Tibial nerve (tissue), 3 donors: ENCODE data around the gene DENND2A.

Experiments used
- POLR2A ChIP-seq, 2 donors: fragments of 450-650 bp; IDR thresholded peaks; one replicate each; pipeline ENCODE4 v1.6.1; 2017; ENCODE audit warnings: antibody characterized with exemption in 2 of 2, mild to moderate bottlenecking in 2 of 2, moderate library complexity in 2 of 2
- TF ChIP-seq, protein P1 (sequence below), 5 experiments: fragments of 200-600 bp in 3 of 5; fragments of 450-650 bp in 2 of 5; sonication (generic) in 3 of 5; IDR thresholded peaks; one replicate each; pipeline ENCODE4 v1.5.1; 2016 to 2019; ENCODE audit warnings: antibody characterized with exemption in 5 of 5, mild to moderate bottlenecking in 3 of 5, moderate library complexity in 2 of 5

DNA sequence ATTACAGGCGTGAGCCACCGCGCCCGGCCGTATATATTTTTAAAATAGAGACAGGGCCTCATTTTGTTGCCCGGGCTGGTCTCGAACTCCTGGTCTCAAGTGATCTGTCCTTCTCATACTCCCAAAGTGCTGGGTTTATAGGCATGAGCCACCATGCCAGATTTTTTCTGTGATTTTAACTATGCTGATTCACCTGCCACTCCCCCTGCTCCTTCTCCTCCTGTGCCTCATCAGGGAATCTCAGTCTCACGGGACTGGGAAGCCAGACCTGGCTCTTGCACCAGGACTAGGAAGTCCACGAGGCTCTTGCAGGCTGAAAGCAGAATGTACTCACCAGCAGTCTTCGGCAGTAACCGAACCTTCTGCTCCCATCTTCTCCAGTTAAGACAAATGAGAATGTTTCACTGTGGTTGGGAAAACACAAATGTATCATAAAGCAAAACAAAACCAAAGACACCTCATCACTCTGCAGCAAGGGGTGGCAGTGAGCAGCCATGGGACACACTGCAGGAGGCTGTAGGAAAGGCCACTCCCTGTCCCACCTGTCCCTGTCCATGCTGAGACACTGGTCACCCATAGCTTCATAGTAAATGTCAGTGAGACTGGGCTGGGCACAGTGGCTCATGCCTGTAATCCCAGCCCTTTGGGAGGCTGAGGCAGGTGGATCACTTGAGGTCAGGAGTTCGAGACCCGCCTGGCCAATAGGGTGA is 82.6 kb downstream of the DENND2A start:
- TF ChIP-seq, protein P1, sequence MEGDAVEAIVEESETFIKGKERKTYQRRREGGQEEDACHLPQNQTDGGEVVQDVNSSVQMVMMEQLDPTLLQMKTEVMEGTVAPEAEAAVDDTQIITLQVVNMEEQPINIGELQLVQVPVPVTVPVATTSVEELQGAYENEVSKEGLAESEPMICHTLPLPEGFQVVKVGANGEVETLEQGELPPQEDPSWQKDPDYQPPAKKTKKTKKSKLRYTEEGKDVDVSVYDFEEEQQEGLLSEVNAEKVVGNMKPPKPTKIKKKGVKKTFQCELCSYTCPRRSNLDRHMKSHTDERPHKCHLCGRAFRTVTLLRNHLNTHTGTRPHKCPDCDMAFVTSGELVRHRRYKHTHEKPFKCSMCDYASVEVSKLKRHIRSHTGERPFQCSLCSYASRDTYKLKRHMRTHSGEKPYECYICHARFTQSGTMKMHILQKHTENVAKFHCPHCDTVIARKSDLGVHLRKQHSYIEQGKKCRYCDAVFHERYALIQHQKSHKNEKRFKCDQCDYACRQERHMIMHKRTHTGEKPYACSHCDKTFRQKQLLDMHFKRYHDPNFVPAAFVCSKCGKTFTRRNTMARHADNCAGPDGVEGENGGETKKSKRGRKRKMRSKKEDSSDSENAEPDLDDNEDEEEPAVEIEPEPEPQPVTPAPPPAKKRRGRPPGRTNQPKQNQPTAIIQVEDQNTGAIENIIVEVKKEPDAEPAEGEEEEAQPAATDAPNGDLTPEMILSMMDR (IDR thresholded peaks at IDR 0.05): no peak
- TF ChIP-seq POLR2A (IDR thresholded peaks at IDR 0.05): no peak
